HepG2 (cell line): ENCODE data around the gene SLC24A4. TPM values are rescaled to one million over a fixed set of nuclear protein-coding genes. Genes with fewer than 3 reads are reported as not detected.

Experiments
- ATAC-seq: fragments of 200-7000 bp; cut with Tn5 transposase; 3 replicates; pipeline ENCODE4 v1.9.1; 2020; ENCODE audit warnings: mild to moderate bottlenecking, moderate library complexity
- BruUV-seq: library from RNA; stranded (reverse); fragments of 400-500 nt; replicated peaks from 2 replicates; lab custom pipeline; 2021; lab: Mats Ljungman, UMichigan
- CTCF ChIA-PET: fragments of 300-600 bp; formaldehyde crosslinking; extraction: SDS; loops from one replicate; lab custom pipeline; 2021; ENCODE audit warnings: low total read pairs, inconsistent platforms, low intra/inter-chr PET ratio; lab: Yijun Ruan, JAX
- POLR2A ChIA-PET: fragments of 350-600 bp; sonication (Branson Sonifier 250); formaldehyde crosslinking; loops from one replicate; lab custom pipeline; 2020; ENCODE audit warnings: antibody characterized with exemption, inconsistent platforms; lab: Yijun Ruan, JAX
- DNase-seq: peaks from one replicate; pipeline ENCODE4 v3.0.0-alpha.2; 2015; ENCODE audit warnings: low spot score
- FAIRE-seq: peaks from 3 replicates; lab custom pipeline; 2011; peaks lifted over from hg19 to GRCh38; lab: Jason Lieb, UNC
- H2AFZ ChIP-seq: one replicate; pipeline ENCODE4 v1.6.1; 2011; ENCODE audit warnings: low read length, inconsistent platforms
- H3K27ac ChIP-seq: fragments of 300-600 bp; 3 replicates; pipeline ENCODE4 v1.8.0; 2011; ENCODE audit warnings: mixed run types, mild to moderate bottlenecking, mixed read lengths, low read length, inconsistent platforms; ENCODE audit not compliant: insufficient read depth; ENCODE audit errors: extremely low read length
- H3K27me3 ChIP-seq, 2 experiments: fragments of 200-600 bp in 1 of 2; 2 replicates in 1 of 2; 3 replicates in 1 of 2; pipeline versions ENCODE4 v1.6.0 to v1.8.0; 2011; ENCODE audit warnings: low read length in 2 of 2, mild to moderate bottlenecking in 2 of 2, moderate library complexity in 2 of 2, inconsistent platforms in 1 of 2; ENCODE audit not compliant: insufficient read depth in 2 of 2, control insufficient read depth in 1 of 2
- H3K36me3 ChIP-seq, 2 experiments: fragments of 200-600 bp in 1 of 2; replicated peaks in 1 of 2; 2 replicates in 1 of 2; 3 replicates in 1 of 2; pipeline versions ENCODE4 v1.5.1 to v1.8.0; 2011; ENCODE audit warnings: low read length in 2 of 2, inconsistent platforms in 1 of 2; ENCODE audit not compliant: insufficient read depth in 2 of 2, control insufficient read depth in 1 of 2
- H3K4me1 ChIP-seq: 2 replicates; pipeline ENCODE4 v1.5.1; 2012; ENCODE audit warnings: low read length, inconsistent platforms; ENCODE audit not compliant: insufficient read depth
- H3K4me2 ChIP-seq: 2 replicates; pipeline ENCODE4 v1.6.0; 2011; ENCODE audit warnings: low read depth, low read length, inconsistent platforms
- H3K4me3 ChIP-seq, 3 experiments: fragments of 200-600 bp in 1 of 3; sonication (generic), shearing (Covaris generic) in 1 of 3; replicated peaks in 1 of 3; 2 replicates each; pipeline ENCODE4 v1.5.1; 2011 to 2016; ENCODE audit warnings: low read length in 3 of 3, inconsistent platforms in 2 of 3, low read depth in 2 of 3, mild to moderate bottlenecking in 2 of 3, control low read depth in 1 of 3, mixed read lengths in 1 of 3; ENCODE audit not compliant: insufficient read depth in 1 of 3
- H3K79me2 ChIP-seq: one replicate; pipeline ENCODE4 v1.6.1; 2011; ENCODE audit warnings: low read length, inconsistent platforms; ENCODE audit not compliant: insufficient read depth
- H3K9ac ChIP-seq: 2 replicates; pipeline ENCODE4 v1.6.0; 2011; ENCODE audit warnings: mild to moderate bottlenecking, low read depth, low read length, inconsistent platforms; ENCODE audit not compliant: insufficient read depth
- H3K9me3 ChIP-seq: 2 replicates; pipeline ENCODE4 v1.5.1; 2012; ENCODE audit warnings: mild to moderate bottlenecking, low read length
- H4K20me1 ChIP-seq: 2 replicates; pipeline ENCODE4 v1.6.0; 2011; ENCODE audit warnings: inconsistent platforms, mild to moderate bottlenecking, low read length, moderate library complexity; ENCODE audit not compliant: insufficient read depth
- ATRX ChIP-seq: sonication (generic); formaldehyde crosslinking; IDR thresholded peaks from 2 replicates; pipeline ENCODE4 v1.4.0; 2020; ENCODE audit warnings: missing genetic modification reagents, borderline replicate concordance
- HMGA1 ChIP-seq: sonication (generic); formaldehyde crosslinking; conservative IDR thresholded peaks from 2 replicates; pipeline ENCODE4 v1.4.0; 2020; ENCODE audit warnings: missing genetic modification reagents
- MIER2 ChIP-seq: IDR thresholded peaks from 2 replicates; pipeline ENCODE4 v1.6.1; 2016; ENCODE audit warnings: missing biosample characterization, missing genetic modification reagents
- MTA1 ChIP-seq: sonication (generic); formaldehyde crosslinking; IDR thresholded peaks from 2 replicates; pipeline ENCODE4 v1.4.0; 2020; ENCODE audit warnings: missing genetic modification reagents, mild to moderate bottlenecking, borderline replicate concordance
- PLRG1 ChIP-seq: fragments of 450-650 bp; conservative IDR thresholded peaks from 2 replicates; pipeline ENCODE4 v1.6.1; 2016
- WIZ ChIP-seq: sonication (generic); formaldehyde crosslinking; IDR thresholded peaks from 2 replicates; pipeline ENCODE4 v1.5.1; 2020; ENCODE audit warnings: mild to moderate bottlenecking, missing genetic modification reagents
- ZBTB40 ChIP-seq, 2 experiments: fragments of 450-650 bp in 1 of 2; sonication (generic) in 1 of 2; formaldehyde crosslinking in 1 of 2; IDR thresholded peaks; 2 replicates each; pipeline versions ENCODE4 v1.6.1 to v1.8.0; 2016 to 2022; ENCODE audit warnings: antibody characterized with exemption in 1 of 2, mild to moderate bottlenecking in 1 of 2, missing genetic modification reagents in 1 of 2
- ZNF275 ChIP-seq: sonication (generic); formaldehyde crosslinking; IDR thresholded peaks from 2 replicates; pipeline ENCODE4 v1.8.0; 2022; ENCODE audit warnings: missing genetic modification reagents, mild to moderate bottlenecking, inconsistent platforms, borderline replicate concordance
- WGBS: methylation state at CpG from one replicate; pipeline ENCODE4 v1.1.6; 2017; ENCODE audit warnings: low lambda C conversion rate; 5-methylcytosine and 5-hydroxymethylcytosine counted together
- in situ Hi-C: cut with HindIII; loops from 2 replicates; pipeline ENCODE4 v1.10.0; 2017; ENCODE audit warnings: low pct_unique_long_range_greater_than_20kb; ENCODE audit not compliant: extremely low pct_ligation_motif_present
- intact Hi-C: fragments of 100-400 bp; cut with micrococcal nuclease; formaldehyde crosslinking; loops from one replicate; pipeline ENCODE4 v1.10.0; 2022; ENCODE audit not compliant: unreplicated experiment
- polyA plus RNA-seq, 8 experiments: library from polyadenylated mRNA; depleted of rRNA in 3 of 8; stranded (reverse) in 7 of 8; unstranded in 1 of 8; fragments of >200 nt; fragmentation: Illumina TruSeq in 4 of 8; extraction: Trizol in 4 of 8; gene quantifications; 2 replicates each; pipeline versions ENCODE4 v1.2.1 to v1.2.3, GENCODE V29; 2011 to 2016; ENCODE audit warnings: low read depth in 4 of 8, missing spikeins in 1 of 8, mixed read lengths in 1 of 8; ENCODE audit not compliant: insufficient read depth in 1 of 8
- total RNA-seq, 5 experiments: library from RNA; depleted of rRNA; stranded (reverse); fragments of >200 nt; fragmentation: Illumina TruSeq; extraction: Trizol; gene quantifications; 2 replicates each; pipeline ENCODE4 v1.2.3, GENCODE V29; 2016; ENCODE audit warnings: low read depth in 1 of 5
- TF ChIP-seq, protein P1 (sequence below): sonication (generic); formaldehyde crosslinking; IDR thresholded peaks from 2 replicates; pipeline ENCODE4 v1.5.1; 2020; ENCODE audit warnings: mild to moderate bottlenecking, moderate library complexity, missing genetic modification reagents
- TF ChIP-seq, protein P2 (sequence below): sonication (generic); formaldehyde crosslinking; IDR thresholded peaks from 2 replicates; pipeline ENCODE4 v1.9.0; 2021; ENCODE audit warnings: missing genetic modification reagents, borderline replicate concordance

SLC24A4 gene
- total and polyA plus RNA-seq, 2 of the 13 experiments (the other 11 are each of a cell fraction or from before 2014, with no cell fraction given), result not detected

GRCh38 chr14:92529903-92530302, 206.9 kb downstream of the SLC24A4 start:
- no peak for DNase-seq
- H3K9ac ChIP-seq, result no peak overlapping the region
- intact Hi-C loops, result no loop called here
- H3K4me2 ChIP-seq, result no peak overlapping the region
- no peak for ATAC-seq
- no peaks in the 10 kb centered on the region for H3K36me3 ChIP-seq
- H3K27ac ChIP-seq, result peak overlapping the region; percentile 61
- H3K79me2 ChIP-seq, result peaks cover 8% of the 10 kb centered on the region
- H3K27me3 ChIP-seq, result no peaks in the 10 kb centered on the region
- CTCF ChIA-PET, result no interaction called here
- no peaks in the 10 kb centered on the region for H4K20me1 ChIP-seq
- peaks cover 18% of the 10 kb centered on the region for H3K4me1 ChIP-seq
- in situ Hi-C loops, result no loop called here
- H3K4me3 ChIP-seq, result no peak overlapping the region
- no TSS peak for BruUV-seq
- POLR2A ChIA-PET, result no interaction called here
- H2AFZ ChIP-seq, result no peak overlapping the region
- 93% methylated on average over 4 of the region's 4 CpGs for WGBS
- no peak for FAIRE-seq
- no peaks in the 10 kb centered on the region for H3K9me3 ChIP-seq
- TF ChIP-seq MTA1 (CRISPR knock-in tag) (no peak), WIZ (CRISPR knock-in tag) (no peak), PLRG1 (no peak), ZNF275 (CRISPR knock-in tag) (no peak), HMGA1 (CRISPR knock-in tag) (no peak), MIER2 (CRISPR knock-in tag) (no peak), ATRX (no peak), ZBTB40 (IDR thresholded peaks at IDR 0.05) (no peak), ZBTB40 (CRISPR knock-in tag; IDR thresholded peaks at IDR 0.05) (no peak)
- TF ChIP-seq, protein P1, sequence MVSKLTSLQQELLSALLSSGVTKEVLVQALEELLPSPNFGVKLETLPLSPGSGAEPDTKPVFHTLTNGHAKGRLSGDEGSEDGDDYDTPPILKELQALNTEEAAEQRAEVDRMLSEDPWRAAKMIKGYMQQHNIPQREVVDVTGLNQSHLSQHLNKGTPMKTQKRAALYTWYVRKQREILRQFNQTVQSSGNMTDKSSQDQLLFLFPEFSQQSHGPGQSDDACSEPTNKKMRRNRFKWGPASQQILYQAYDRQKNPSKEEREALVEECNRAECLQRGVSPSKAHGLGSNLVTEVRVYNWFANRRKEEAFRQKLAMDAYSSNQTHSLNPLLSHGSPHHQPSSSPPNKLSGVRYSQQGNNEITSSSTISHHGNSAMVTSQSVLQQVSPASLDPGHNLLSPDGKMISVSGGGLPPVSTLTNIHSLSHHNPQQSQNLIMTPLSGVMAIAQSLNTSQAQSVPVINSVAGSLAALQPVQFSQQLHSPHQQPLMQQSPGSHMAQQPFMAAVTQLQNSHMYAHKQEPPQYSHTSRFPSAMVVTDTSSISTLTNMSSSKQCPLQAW, result no peak
- TF ChIP-seq, protein P2, sequence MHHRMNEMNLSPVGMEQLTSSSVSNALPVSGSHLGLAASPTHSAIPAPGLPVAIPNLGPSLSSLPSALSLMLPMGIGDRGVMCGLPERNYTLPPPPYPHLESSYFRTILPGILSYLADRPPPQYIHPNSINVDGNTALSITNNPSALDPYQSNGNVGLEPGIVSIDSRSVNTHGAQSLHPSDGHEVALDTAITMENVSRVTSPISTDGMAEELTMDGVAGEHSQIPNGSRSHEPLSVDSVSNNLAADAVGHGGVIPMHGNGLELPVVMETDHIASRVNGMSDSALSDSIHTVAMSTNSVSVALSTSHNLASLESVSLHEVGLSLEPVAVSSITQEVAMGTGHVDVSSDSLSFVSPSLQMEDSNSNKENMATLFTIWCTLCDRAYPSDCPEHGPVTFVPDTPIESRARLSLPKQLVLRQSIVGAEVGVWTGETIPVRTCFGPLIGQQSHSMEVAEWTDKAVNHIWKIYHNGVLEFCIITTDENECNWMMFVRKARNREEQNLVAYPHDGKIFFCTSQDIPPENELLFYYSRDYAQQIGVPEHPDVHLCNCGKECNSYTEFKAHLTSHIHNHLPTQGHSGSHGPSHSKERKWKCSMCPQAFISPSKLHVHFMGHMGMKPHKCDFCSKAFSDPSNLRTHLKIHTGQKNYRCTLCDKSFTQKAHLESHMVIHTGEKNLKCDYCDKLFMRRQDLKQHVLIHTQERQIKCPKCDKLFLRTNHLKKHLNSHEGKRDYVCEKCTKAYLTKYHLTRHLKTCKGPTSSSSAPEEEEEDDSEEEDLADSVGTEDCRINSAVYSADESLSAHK (CRISPR knock-in tag), result no peak
